Measurements from ENCODE around the gene PTGR2. TPM values are rescaled to one million over a fixed set of nuclear protein-coding genes. Genes with fewer than 3 reads are reported as not detected.
A peak's percentile ranks its signal among the peaks of the same experiment; 100 is the strongest.
"Not testable (repeated sequence)": the region's sequence is repeated elsewhere in the genome, so short reads cannot be mapped to it uniquely, and the experiment has no call there.

The PTGR2 gene
- total RNA-seq, 1 experiment from 2014 or later: 3.9 TPM

DNA sequence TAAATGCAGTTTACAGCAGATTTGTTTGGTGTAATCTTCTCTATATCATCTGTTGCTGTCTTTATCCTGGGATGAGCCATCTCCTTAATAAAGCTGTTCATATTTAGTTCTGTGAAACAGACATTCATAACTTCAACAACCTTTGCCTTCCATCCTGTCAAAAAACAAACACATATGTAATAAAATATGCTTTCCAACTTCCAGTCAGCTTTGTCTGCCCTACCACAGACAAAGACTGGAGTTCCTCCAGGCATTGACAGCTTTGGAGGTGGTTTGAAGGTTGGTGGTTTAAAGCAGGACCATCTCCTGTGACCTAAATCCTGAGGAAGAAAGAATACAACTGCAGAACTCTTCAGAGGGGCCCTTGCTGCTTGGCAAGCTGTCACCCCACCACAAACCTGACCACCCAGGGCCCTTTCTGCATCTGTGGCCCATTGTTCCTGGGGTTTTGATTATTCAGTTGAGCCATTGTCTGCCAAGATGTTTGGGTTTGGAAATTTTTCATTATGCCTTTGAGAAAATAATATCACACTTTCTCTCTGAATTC, 28.2 kb upstream of the PTGR2 start:
- Histone ChIP-seq H3K27me3 (replicated peaks) (no peaks in the 10 kb centered on the region), H3K27ac (peak overlapping the region; percentile 42; the same call in 1 of the 2 replicates), H3K4me3 (no peak overlapping the region), H3K36me3 (no peaks in the 10 kb centered on the region), H3K9me3 (replicated peaks) (no peaks in the 10 kb centered on the region), H3K4me1 (replicated peaks) (peaks cover 28% of the 10 kb centered on the region)
- peak; percentile 69 for DNase-seq (ENCODE audit: low read depth in 1 of 2, low spot score in 2 of 2)

DNA sequence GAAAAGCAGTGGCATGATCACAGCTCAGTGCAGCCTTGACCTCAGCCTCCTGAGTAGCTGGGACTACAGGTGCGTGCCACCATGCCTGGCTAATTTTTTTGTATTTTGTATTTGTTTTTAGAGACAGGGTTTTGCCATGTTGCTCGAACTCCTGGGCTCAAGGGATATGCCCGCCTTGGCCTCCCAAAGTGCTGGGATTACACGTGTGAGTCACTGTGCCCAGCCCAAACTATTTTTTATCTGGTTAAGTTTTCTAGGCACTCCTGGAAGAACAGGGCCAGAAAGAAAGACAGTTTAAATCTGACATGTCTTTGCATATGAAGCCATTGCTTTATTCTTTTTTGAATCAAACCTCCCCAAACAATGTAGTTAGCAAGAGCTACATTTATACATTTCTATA, 27.5 kb upstream of the PTGR2 start:
- peak; percentile 48 to 57 for DNase-seq (ENCODE audit: low read depth in 1 of 2, low spot score in 2 of 2)
- no peaks in the 10 kb centered on the region for H3K27me3 ChIP-seq (replicated peaks)
- H3K36me3 ChIP-seq: no peaks in the 10 kb centered on the region
- H3K9me3 ChIP-seq (replicated peaks): no peaks in the 10 kb centered on the region
- H3K4me3 ChIP-seq: no peak overlapping the region
- H3K4me1 ChIP-seq (replicated peaks): peaks cover 28% of the 10 kb centered on the region
- peak overlapping the region; percentile 42; the same call in 1 of the 2 replicates for H3K27ac ChIP-seq

DNA sequence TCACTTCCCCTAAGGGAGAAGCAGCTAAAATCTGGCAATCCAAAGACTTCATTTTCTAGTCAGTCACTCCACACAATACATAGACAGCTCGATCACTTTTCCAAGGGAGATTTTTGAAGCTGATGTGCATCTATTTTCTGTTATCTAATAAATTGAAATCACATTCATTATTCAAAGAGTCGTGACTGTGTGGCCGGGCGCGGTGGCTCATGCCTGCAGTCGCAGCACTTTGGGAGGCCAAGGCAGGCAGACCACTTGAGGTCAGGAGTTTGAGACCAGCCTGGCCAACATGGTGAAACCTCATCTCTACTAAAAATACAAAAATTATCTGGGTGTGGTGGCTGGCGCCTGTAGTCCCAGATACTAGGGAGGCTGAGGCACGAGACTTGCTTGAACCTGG, 27.1 kb upstream of the PTGR2 start:
- Histone ChIP-seq H3K36me3 (no peaks in the 10 kb centered on the region), H3K27ac (peak overlapping the region; percentile 42; the same call in 1 of the 2 replicates), H3K9me3 (replicated peaks) (no peaks in the 10 kb centered on the region), H3K27me3 (replicated peaks) (no peaks in the 10 kb centered on the region), H3K4me3 (no peak overlapping the region), H3K4me1 (replicated peaks) (peaks cover 28% of the 10 kb centered on the region)
- DNase-seq (ENCODE audit: low read depth in 1 of 2, low spot score in 2 of 2): no peak

DNA sequence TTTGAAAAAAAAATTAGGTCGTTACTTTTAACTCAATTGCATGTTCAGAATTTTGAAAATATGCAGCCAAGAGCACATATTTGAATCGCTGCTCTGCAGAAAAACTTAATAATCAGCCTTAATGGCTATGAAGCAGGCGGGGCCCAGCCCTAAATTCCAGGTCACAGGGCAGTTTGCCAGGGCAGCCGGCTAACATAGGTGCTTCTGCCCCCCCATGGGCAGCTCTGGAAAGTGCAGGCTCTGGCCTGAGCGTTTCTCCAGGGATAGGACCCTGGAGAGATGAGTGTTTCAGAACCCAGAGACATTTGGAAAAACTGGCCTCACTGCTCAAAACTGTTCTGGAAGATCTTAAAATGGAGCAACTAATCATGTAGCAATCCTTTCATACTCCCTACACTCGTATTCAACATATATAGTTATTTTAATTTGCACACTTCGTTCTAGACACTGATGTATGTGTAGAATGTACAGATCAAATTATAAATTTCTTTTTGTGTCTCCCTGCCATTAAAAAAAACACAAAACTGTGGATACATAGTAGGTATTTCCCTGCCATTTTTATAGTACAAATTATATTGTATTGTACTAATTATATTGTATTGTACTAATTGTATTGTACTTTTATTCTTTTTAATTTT, 26.0 kb upstream of the PTGR2 start:
- peak; percentile 62 to 85 for DNase-seq (ENCODE audit: low read depth in 1 of 2, low spot score in 2 of 2)
- no peaks in the 10 kb centered on the region for H3K9me3 ChIP-seq (replicated peaks)
- H3K4me1 ChIP-seq (replicated peaks): peaks cover 32% of the 10 kb centered on the region
- H3K27me3 ChIP-seq (replicated peaks): no peaks in the 10 kb centered on the region
- no peak overlapping the region for H3K4me3 ChIP-seq
- H3K27ac ChIP-seq: no peak overlapping the region
- no peaks in the 10 kb centered on the region for H3K36me3 ChIP-seq

DNA sequence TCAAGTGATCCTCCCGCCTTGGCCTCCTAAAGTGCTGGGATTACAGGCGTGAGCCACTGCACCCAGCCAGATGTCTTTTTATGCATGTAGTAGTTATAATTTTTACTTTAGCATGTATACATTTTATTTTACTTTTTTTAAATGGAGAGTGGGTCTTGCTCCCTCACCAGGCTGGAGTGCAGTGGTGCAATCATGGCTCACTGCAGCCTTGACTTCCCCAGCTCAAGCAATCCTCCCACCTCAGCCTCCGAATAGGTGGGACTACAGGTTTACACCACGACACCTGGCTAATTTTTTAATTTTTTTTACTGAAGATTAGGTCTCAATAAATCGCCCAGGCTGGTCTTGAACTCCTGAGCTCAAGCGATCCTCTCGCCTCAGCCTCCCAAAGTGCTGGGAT, 24.4 kb upstream of the PTGR2 start:
- H3K4me3 ChIP-seq; DNase-seq (ENCODE audit: low read depth in 1 of 2, low spot score in 2 of 2); H3K9me3 ChIP-seq (replicated peaks); H3K36me3 ChIP-seq; H3K27me3 ChIP-seq (replicated peaks); H3K27ac ChIP-seq: not testable (repeated sequence)
- peaks cover 32% of the 10 kb centered on the region for H3K4me1 ChIP-seq (replicated peaks)

DNA sequence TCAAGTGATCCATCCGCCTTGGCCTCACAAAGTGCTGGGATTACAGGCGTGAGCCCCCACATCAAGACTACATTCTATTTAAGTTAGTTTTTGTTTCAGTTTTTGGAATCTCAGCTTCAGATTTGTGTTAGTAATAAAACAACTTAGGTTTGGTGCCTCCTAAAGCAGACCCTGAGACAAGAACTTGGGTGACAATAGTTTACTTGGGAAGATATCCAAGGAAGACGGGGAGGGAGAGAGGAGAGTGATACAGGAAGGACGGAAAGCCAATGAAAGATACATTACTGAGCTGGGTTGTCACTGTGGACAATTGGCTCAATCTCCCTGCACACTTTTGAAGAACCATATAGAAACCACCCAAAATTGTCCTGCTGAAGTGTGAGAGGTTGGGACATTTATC, 22.6 kb upstream of the PTGR2 start:
- H3K27me3 ChIP-seq (replicated peaks): no peaks in the 10 kb centered on the region
- peaks cover 20% of the 10 kb centered on the region for H3K4me1 ChIP-seq (replicated peaks)
- no peaks in the 10 kb centered on the region for H3K9me3 ChIP-seq (replicated peaks)
- no peaks in the 10 kb centered on the region for H3K36me3 ChIP-seq
- H3K27ac ChIP-seq: no peak overlapping the region
- no peak overlapping the region for H3K4me3 ChIP-seq
- DNase-seq (ENCODE audit: low read depth in 1 of 2, low spot score in 2 of 2): no peak

DNA sequence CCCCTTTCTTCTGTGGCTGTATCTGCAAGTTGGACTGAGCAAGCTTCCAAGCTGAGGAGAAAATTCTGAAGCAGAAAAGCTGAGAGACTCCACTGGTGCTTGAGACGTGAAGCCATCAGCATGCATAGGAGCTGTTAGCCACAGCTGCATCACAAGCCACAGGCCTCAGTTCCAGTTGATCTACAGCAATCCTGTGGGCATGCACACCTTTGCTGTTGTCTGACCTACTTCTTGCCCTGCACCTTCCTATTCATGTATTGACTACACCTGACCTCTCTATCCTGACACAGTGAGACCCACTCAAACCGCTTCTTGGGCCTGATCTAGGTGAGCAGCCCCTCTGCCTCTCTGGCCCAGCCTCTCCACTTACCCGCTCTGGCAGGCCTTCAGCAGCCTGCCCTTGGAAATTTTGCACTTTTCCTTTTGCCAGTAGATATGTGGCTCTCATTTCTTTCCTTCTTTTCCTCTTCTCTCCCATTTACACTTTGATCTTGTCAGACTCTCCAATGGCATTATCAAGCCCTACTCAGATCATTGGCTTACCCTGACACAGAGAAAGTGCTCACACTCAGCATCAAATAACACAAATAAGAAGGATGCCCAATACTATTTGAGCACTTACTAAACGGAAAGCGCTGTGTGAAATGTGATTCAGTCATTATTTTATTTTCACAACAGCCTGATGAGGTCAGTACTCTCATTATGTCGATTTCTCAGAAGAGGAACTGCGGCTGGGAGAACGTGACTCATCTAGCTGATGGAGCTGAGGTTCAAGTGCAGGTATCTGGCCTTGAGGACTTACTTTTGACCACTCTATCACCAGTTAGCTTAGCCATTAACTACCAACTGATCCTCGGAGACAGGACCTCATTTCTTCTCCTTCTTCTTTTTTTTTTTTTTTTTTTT, 21.9 kb upstream of the PTGR2 start:
- Histone ChIP-seq H3K27me3 (replicated peaks) (no peaks in the 10 kb centered on the region), H3K9me3 (replicated peaks) (no peaks in the 10 kb centered on the region), H3K27ac (no peak overlapping the region), H3K4me1 (replicated peaks) (peaks cover 13% of the 10 kb centered on the region; the same call in 1 of the 2 replicates), H3K36me3 (no peaks in the 10 kb centered on the region), H3K4me3 (no peak overlapping the region)
- DNase-seq (ENCODE audit: low read depth in 1 of 2, low spot score in 2 of 2): no peak

DNA sequence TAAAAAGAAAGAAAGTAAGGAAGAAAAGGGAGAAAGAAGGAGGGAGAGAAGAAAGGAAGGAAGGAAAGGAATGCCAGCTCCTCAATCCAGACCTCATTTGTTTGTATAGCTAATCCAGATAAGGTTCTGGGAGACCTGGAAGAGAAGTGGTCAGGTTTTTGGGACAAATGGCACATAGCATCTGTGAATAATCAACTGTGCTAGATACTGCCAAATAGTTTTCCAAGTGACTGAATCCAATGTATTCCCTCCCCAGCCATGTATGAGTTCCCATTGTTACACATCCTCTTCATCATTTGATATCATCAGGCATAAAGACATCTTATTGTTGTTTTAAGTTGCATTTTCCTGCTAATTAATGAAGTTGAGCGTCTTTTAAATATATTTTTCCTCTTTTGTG, 18.6 kb upstream of the PTGR2 start:
- H3K9me3 ChIP-seq (replicated peaks): no peaks in the 10 kb centered on the region
- no peak overlapping the region for H3K4me3 ChIP-seq
- 0 out of 2 replicates have a peak, but pooled peaks cover 9% of the 10 kb centered on the region for H3K4me1 ChIP-seq (replicated peaks)
- H3K27me3 ChIP-seq (replicated peaks): no peaks in the 10 kb centered on the region
- DNase-seq (ENCODE audit: low read depth in 1 of 2, low spot score in 2 of 2): no peak
- no peak overlapping the region for H3K27ac ChIP-seq
- H3K36me3 ChIP-seq: no peaks in the 10 kb centered on the region

DNA sequence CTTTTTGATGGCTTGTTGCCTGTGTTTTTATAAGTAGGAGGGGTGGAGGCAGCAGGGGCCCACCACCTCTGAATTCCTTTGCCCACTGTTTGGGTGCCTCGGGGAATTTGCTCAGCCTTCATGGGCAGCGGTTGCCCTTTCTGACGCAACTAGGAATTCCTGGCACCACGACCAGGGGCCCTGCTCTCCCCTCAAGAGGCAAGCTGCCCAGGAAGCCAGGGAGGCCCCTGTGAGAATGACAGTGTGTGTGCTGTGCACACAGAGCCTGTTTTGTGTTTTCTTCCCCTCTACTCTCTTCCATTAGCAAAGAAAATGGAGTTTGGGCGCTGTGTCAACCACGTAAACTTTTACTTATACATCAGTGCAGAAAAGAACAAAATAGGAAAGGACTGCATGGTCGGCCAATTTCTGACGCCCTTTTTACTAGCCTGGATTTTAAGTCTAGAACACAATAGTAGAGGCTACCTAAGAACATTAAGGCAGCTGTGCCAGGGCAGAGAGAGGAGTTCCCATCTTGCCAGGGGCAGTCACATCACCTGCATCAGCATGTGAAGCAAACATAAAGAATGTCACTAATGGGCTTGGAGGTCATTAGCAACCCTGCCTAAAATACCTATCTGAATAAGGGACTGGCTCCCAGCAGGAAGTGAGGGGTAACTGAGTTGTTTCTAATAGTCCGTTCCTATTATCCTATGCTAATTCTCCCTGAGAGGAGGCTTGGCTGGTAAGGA, 17.9 kb upstream of the PTGR2 start:
- H3K9me3 ChIP-seq (replicated peaks): no peaks in the 10 kb centered on the region
- H3K4me3 ChIP-seq: no peak overlapping the region
- H3K27me3 ChIP-seq (replicated peaks): no peaks in the 10 kb centered on the region
- H3K27ac ChIP-seq: no peak overlapping the region
- peak in 1 of 2 experiments; percentile 44 for DNase-seq (ENCODE audit: low read depth in 1 of 2, low spot score in 2 of 2)
- no peaks in the 10 kb centered on the region for H3K36me3 ChIP-seq
- H3K4me1 ChIP-seq (replicated peaks): 0 out of 2 replicates have a peak, but pooled peaks cover 9% of the 10 kb centered on the region

DNA sequence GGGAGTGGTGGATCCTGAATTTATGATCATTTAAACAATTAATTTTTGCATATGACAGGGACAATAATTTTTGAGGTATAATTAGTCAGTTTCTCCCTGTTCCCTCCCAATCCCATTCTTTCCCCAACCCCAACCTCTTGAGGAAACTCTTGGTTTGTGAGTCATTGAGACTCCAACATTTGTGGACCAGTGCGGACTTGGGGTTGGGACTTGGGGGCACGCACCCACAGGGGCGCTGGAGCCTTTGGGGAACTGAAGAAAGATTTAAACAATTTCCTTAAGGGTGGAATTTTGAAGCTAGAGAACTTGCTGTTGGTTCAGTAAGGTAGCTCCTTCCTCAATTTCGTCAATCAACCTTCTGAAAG, 17.4 kb upstream of the PTGR2 start:
- Histone ChIP-seq H3K27ac (no peak overlapping the region), H3K4me3 (no peak overlapping the region), H3K4me1 (replicated peaks) (0 out of 2 replicates have a peak, but pooled peaks cover 9% of the 10 kb centered on the region), H3K36me3 (no peaks in the 10 kb centered on the region), H3K27me3 (replicated peaks) (no peaks in the 10 kb centered on the region), H3K9me3 (replicated peaks) (no peaks in the 10 kb centered on the region)
- no peak for DNase-seq (ENCODE audit: low read depth in 1 of 2, low spot score in 2 of 2)

DNA sequence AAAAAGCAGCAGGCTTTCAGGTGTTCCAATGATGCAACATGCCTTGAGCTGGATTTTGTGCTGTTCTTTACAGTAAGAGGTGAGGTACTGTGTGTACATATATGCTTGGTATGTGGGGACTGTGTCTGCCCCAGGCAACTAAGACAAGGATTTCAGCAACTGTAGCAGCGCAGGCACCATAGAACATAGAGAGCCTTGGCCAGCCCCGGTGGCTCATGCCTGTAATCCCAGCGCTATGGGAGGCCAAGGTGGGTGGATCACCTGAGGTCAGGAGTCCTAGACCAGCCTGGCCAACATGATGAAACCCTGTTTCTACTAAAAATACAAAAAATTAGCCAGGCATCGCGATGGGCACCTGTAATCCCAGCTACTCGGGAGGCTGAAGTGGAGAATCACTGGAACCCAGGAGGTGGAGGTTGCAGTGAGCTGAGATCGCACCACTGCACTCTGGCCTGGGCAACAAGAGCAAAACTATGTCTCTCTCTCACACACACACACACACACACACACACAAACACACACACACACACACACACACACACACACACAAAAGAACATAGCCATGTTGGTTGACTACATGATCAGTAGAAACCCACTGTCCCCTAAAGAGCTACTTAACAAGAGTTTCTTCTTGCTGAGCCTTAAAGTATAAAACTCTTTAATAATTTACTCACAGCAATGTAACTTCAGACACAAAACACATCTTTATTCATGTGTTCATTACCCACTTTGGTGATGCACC, 13.2 kb upstream of the PTGR2 start:
- not testable (repeated sequence) for H3K36me3 ChIP-seq; H3K27me3 ChIP-seq (replicated peaks); H3K27ac ChIP-seq; H3K4me3 ChIP-seq; DNase-seq (ENCODE audit: low read depth in 1 of 2, low spot score in 2 of 2); H3K9me3 ChIP-seq (replicated peaks); H3K4me1 ChIP-seq (replicated peaks)

DNA sequence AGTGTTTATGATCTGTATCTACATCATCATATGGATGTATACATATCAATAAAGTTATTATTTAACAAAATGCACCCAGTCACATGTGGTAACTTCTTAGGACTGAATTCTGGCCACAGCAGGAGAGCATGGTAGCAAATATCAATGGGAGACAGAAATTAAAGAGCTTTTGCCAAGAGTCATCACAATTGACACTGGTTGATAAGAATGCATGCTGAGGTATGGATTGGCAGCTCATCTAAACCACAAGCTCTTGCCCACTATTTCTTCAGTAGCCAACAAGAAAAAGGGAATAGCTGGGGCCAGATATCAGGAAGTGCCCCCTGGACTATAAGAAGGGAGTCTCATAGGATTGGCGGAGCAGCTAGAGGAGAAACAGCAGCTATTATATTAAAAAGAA, 9.4 kb upstream of the PTGR2 start:
- Histone ChIP-seq H3K27me3 (replicated peaks) (no peaks in the 10 kb centered on the region), H3K4me3 (no peak overlapping the region), H3K27ac (no peak overlapping the region), H3K36me3 (no peaks in the 10 kb centered on the region), H3K4me1 (replicated peaks) (no peaks in the 10 kb centered on the region), H3K9me3 (replicated peaks) (no peaks in the 10 kb centered on the region)
- no peak for DNase-seq (ENCODE audit: low read depth in 1 of 2, low spot score in 2 of 2)

DNA sequence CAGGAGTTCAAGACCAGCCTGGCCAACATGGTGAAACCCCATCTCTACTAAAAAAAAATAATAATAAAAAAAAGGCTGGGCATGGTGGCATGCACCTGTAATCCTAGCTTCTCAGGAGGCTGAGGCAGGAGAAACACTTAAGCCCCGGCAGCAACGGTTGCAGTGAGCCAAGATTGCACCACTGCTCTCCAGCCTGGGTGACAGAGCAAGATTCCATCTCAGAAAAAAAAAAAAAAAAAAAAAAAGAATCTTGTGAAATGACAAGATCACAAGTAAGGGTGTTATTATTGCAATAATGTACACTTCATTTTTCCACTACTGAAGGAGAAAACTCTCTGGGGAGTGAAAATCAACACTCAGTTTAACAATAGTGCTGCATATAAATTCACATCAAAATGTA, 8.8 kb upstream of the PTGR2 start:
- H3K4me1 ChIP-seq (replicated peaks): no peaks in the 10 kb centered on the region
- H3K27ac ChIP-seq: no peak overlapping the region
- H3K27me3 ChIP-seq (replicated peaks): no peaks in the 10 kb centered on the region
- H3K4me3 ChIP-seq: no peak overlapping the region
- H3K36me3 ChIP-seq: no peaks in the 10 kb centered on the region
- no peaks in the 10 kb centered on the region for H3K9me3 ChIP-seq (replicated peaks)
- DNase-seq (ENCODE audit: low read depth in 1 of 2, low spot score in 2 of 2): no peak

Data from SJSA1 (cell line).